Measurements from ENCODE around the gene CENPP. TPM values are rescaled to one million over a fixed set of nuclear protein-coding genes. Genes with fewer than 3 reads are reported as not detected.
"Not testable (repeated sequence)": the region's sequence is repeated elsewhere in the genome, so short reads cannot be mapped to it uniquely, and the experiment has no call there.

CENPP gene
- total and polyA plus RNA-seq, 2 donors from 2014 or later = 1.2 to 4.2 TPM

DNA sequence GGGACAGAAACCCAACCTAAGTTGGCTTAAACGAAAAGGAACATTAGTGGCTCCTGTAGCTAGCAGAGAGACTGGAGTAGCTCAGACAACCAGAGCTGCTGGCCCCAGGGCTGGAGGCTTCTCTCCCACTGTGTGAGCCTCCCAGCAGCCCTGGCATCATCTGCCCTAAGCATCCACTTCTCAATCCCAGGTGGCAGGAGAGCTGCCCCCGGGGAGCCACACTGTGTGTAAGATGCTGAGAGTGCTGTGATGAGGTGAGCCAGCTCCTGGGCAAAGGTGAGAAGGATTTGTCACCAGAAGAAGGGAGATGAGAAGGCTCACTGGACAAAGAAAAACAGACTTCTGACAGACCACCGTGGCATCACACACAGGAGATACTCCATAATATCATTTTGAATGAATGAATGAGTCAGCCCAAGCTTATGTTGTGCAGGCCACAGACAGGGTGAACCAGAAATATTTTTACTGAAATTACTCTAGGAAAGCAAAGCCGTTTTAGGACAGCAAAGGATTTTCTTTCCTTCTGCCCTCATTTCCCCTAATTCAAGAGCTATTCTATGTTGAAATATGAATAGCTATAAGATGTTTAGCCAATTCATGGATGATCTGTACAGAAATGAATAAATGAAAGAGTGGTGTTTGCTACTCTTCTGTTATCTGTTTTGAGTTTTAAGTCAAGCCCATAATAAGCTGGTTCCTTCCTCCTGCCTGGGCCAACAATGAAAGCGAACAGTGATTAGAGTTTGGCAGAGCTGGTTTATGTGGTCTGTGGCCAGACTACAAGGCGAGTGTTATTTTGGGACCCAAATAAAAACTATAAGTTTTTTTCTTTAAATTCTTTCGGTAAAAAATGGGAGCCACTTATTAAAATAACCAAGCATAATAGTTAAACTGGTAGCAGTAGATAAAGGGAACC, 267.5 kb downstream of the CENPP start:
- Histone ChIP-seq H3K4me3 (ENCODE audit: low read length in 3 of 3) (no peak overlapping the region), H3K27me3 (ENCODE audit: control insufficient read depth, insufficient read depth, low read length) (no peaks in the 10 kb centered on the region), H3K4me1 (ENCODE audit: control insufficient read depth in 2 of 3, insufficient read depth in 2 of 3, low read depth in 1 of 3, low read length in 3 of 3) (peaks cover 0 to 5% (median 2%) of the 10 kb centered on the region in 3 donors), H3K9ac (ENCODE audit: low read length in 3 of 3) (no peak overlapping the region), H3K9me3 (ENCODE audit: control insufficient read depth in 2 of 3, insufficient read depth in 1 of 3, low read length in 3 of 3) (no peaks in the 10 kb centered on the region), H3K27ac (ENCODE audit: low read depth in 2 of 2, low read length in 2 of 2) (no peak overlapping the region), H3K36me3 (ENCODE audit: control insufficient read depth in 2 of 3, insufficient read depth in 3 of 3, low read length in 3 of 3) (no peaks in the 10 kb centered on the region)
- DNase-seq (no peak), FAIRE-seq (no peak)
- TF ChIP-seq, protein P1, sequence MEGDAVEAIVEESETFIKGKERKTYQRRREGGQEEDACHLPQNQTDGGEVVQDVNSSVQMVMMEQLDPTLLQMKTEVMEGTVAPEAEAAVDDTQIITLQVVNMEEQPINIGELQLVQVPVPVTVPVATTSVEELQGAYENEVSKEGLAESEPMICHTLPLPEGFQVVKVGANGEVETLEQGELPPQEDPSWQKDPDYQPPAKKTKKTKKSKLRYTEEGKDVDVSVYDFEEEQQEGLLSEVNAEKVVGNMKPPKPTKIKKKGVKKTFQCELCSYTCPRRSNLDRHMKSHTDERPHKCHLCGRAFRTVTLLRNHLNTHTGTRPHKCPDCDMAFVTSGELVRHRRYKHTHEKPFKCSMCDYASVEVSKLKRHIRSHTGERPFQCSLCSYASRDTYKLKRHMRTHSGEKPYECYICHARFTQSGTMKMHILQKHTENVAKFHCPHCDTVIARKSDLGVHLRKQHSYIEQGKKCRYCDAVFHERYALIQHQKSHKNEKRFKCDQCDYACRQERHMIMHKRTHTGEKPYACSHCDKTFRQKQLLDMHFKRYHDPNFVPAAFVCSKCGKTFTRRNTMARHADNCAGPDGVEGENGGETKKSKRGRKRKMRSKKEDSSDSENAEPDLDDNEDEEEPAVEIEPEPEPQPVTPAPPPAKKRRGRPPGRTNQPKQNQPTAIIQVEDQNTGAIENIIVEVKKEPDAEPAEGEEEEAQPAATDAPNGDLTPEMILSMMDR (IDR thresholded peaks at IDR 0.05; ENCODE audit: borderline replicate concordance, extremely low read depth, insufficient read depth) = no peak
- intact Hi-C loops (cut with DNase I) = no loop called here

DNA sequence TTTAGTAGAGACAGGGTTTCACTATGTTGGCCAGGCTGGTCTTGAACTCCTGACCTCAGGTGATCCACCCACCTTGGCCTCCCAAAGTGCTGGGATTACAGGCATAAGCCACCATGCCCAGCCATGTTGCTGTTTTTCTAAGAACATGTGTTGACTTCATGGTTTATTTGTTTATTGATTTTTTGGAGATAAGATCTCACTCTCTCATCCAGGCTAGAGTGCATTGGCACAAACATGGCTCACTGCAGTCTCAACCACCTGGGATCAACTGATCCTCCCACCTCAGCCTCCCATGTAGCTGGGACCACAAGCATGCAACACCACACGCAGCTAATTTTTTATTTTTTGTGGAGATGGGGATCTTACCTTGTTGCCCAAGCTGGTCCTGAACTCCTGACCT, 269.3 kb downstream of the CENPP start:
- H3K36me3 ChIP-seq (ENCODE audit: control insufficient read depth in 2 of 3, insufficient read depth in 3 of 3, low read length in 3 of 3); intact Hi-C loops (cut with DNase I); FAIRE-seq: not testable (repeated sequence)

DNA sequence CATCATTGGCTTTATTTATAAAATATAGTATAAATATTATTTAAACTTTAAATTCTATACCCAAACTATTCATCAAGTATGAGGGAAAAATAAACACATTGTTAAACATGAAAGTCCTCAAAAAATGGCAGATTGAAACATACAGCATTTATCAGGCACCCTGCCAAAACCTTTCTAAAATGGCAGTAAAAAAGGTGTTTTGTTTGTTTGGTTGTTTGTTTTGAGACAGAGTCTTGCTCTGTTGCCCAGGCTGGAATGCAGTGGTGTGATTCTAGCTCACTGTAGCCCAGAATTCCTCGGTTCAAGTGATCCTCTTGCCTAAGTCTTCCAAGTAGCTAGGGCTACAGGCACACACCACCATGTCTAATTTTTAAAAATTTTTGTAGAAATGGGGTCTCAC, 270.2 kb downstream of the CENPP start:
- H3K4me3 ChIP-seq (ENCODE audit: low read length in 3 of 3) = no peak overlapping the region
- H3K9me3 ChIP-seq (ENCODE audit: control insufficient read depth in 2 of 3, insufficient read depth in 1 of 3, low read length in 3 of 3) = no peaks in the 10 kb centered on the region
- peaks cover 0 to 12% (median 0%) of the 10 kb centered on the region in 3 donors for H3K4me1 ChIP-seq (ENCODE audit: control insufficient read depth in 2 of 3, insufficient read depth in 2 of 3, low read depth in 1 of 3, low read length in 3 of 3)
- H3K9ac ChIP-seq (ENCODE audit: low read length in 3 of 3) = no peak overlapping the region
- H3K27ac ChIP-seq (ENCODE audit: low read depth in 2 of 2, low read length in 2 of 2) = no peak overlapping the region
- FAIRE-seq (no peak), DNase-seq (no peak)
- H3K27me3 ChIP-seq (ENCODE audit: control insufficient read depth, insufficient read depth, low read length) = no peaks in the 10 kb centered on the region
- H3K36me3 ChIP-seq (ENCODE audit: control insufficient read depth in 2 of 3, insufficient read depth in 3 of 3, low read length in 3 of 3) = no peaks in the 10 kb centered on the region
- TF ChIP-seq, protein P1 (IDR thresholded peaks at IDR 0.05; ENCODE audit: borderline replicate concordance, extremely low read depth, insufficient read depth) = no peak
- intact Hi-C loops (cut with DNase I) = no loop called here

More for the DNA sequence above, 269.3 kb downstream of the CENPP start:
- not testable (repeated sequence) for H3K9me3 ChIP-seq (ENCODE audit: control insufficient read depth in 2 of 3, insufficient read depth in 1 of 3, low read length in 3 of 3); H3K4me1 ChIP-seq (ENCODE audit: control insufficient read depth in 2 of 3, insufficient read depth in 2 of 3, low read depth in 1 of 3, low read length in 3 of 3); H3K4me3 ChIP-seq (ENCODE audit: low read length in 3 of 3); DNase-seq; H3K27me3 ChIP-seq (ENCODE audit: control insufficient read depth, insufficient read depth, low read length); H3K27ac ChIP-seq (ENCODE audit: low read depth in 2 of 2, low read length in 2 of 2); H3K9ac ChIP-seq (ENCODE audit: low read length in 3 of 3)

DNA sequence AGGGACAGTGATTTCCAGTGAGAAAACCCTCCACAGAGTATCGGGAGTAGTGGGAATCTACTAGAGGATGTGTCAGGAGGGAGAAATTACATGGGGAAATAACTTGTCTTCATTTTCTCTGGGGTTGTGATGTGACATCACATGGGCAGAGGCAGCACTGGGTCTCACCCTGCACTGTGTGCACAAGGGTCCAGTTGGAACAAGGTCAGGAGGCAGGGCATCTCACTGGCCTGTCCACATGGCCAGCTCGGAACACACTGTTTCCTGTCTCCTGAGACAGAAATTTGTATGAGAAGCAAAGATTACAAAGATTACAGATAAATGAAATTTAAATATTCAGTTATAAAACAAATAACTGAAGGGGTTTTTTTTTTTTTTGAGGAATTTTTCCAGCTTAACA, 272.6 kb downstream of the CENPP start:
- H3K9ac ChIP-seq (ENCODE audit: low read length in 3 of 3) = no peak overlapping the region
- DNase-seq = no peak
- H3K27ac ChIP-seq (ENCODE audit: low read depth in 2 of 2, low read length in 2 of 2) = peak overlapping the region in 1 of 2 donors; percentile 21
- no peak overlapping the region for H3K4me3 ChIP-seq (ENCODE audit: low read length in 3 of 3)
- no peaks in the 10 kb centered on the region for H3K9me3 ChIP-seq (ENCODE audit: control insufficient read depth in 2 of 3, insufficient read depth in 1 of 3, low read length in 3 of 3)
- intact Hi-C loops (cut with DNase I) = no loop called here
- H3K36me3 ChIP-seq (ENCODE audit: control insufficient read depth in 2 of 3, insufficient read depth in 3 of 3, low read length in 3 of 3) = no peaks in the 10 kb centered on the region
- FAIRE-seq = no peak
- H3K27me3 ChIP-seq (ENCODE audit: control insufficient read depth, insufficient read depth, low read length) = no peaks in the 10 kb centered on the region
- H3K4me1 ChIP-seq (ENCODE audit: control insufficient read depth in 2 of 3, insufficient read depth in 2 of 3, low read depth in 1 of 3, low read length in 3 of 3) = peaks cover 0 to 17% (median 0%) of the 10 kb centered on the region in 3 donors
- TF ChIP-seq, protein P1 (IDR thresholded peaks at IDR 0.05; ENCODE audit: borderline replicate concordance, extremely low read depth, insufficient read depth) = no peak

Measured in kidney (tissue), 14 donors.